ENCODE data around the gene CGB7. TPM values are rescaled to one million over a fixed set of nuclear protein-coding genes. Genes with fewer than 3 reads are reported as not detected.

Gene CGB7
- total RNA-seq: not detected

GRCh38 chr19:49057636-49058234, at the start of gene CGB7:
Gene CGB7, minus strand, starts transcription at chr19:49057749. Its CDS starts 2,374 bp downstream, at chr19:49055375.

GRCh38 chr19:49085020-49085867, 27.7 kb upstream of the CGB7 start, which contains the start of gene SNRNP70:
Gene SNRNP70, plus strand, starts transcription at chr19:49085451. Its CDS starts 964 bp downstream, at chr19:49086415.

GRCh38 chr19:49064768-49065611, 7.4 kb upstream of the CGB7 start, which contains the start of gene NTF4:
Gene NTF4, minus strand, starts transcription at chr19:49064818. Its CDS starts 2,821 bp downstream, at chr19:49061997.

GRCh38 chr19:49049011-49049410, 8.5 kb downstream of the CGB7 start, which contains the start of gene CGB8:
Gene CGB8, minus strand, starts transcription at chr19:49049111. Its CDS starts 372 bp downstream, at chr19:49048739.

GRCh38 chr19:49043548-49043947, 14.0 kb downstream of the CGB7 start, which contains the start of gene CGB5:
Gene CGB5, plus strand, starts transcription at chr19:49043848. Its CDS starts 362 bp downstream, at chr19:49044210.

GRCh38 chr19:49036815-49037214, 20.7 kb downstream of the CGB7 start, which contains the start of gene CGB1:
Gene CGB1, minus strand, starts transcription at chr19:49036895. Its CDS starts 184 bp downstream, at chr19:49036711.

GRCh38 chr19:49031642-49032301, 25.8 kb downstream of the CGB7 start, which contains the start of gene CGB2:
Gene CGB2, plus strand, starts transcription at chr19:49031890. Its CDS starts 206 bp downstream, at chr19:49032096.

GRCh38 chr19:49024233-49024632, 33.3 kb downstream of the CGB7 start, which contains the start of gene CGB3:
Gene CGB3, minus strand, starts transcription at chr19:49024333. Its CDS starts 362 bp downstream, at chr19:49023971.

GRCh38 chr19:49017041-49017665, 40.4 kb downstream of the CGB7 start, which contains the start of gene LHB:
Gene LHB, minus strand, starts transcription at chr19:49017091. Its CDS starts 10 bp downstream, at chr19:49017081.

Small RNAs within 50 kb of the gene (small RNA-seq; reads per million reads assigned to genes)
- not detected for gene MIR6798
- gene RN7SL708P: not detected

Other genes with a start within 250 kb of the CGB7 start
- 17.1 TPM for gene BCAT2, start 246.7 kb downstream of the CGB7 start, total RNA-seq
- 5.3 TPM for gene HSD17B14, start 221.3 kb downstream of the CGB7 start, total RNA-seq
- gene PLEKHA4, start 189.1 kb downstream of the CGB7 start, total RNA-seq: 2.3 TPM
- 21.5 TPM for gene PPP1R15A, start 185.3 kb downstream of the CGB7 start, total RNA-seq
- gene TULP2, start 159.0 kb downstream of the CGB7 start, total RNA-seq: 0.46 TPM
- 69.9 TPM for gene NUCB1, start 157.4 kb downstream of the CGB7 start, total RNA-seq
- 2.3 TPM for gene DHDH, start 124.0 kb downstream of the CGB7 start, total RNA-seq
- 15.7 TPM for gene BAX, start 102.9 kb downstream of the CGB7 start, total RNA-seq
- 812 TPM for gene FTL, start 92.4 kb downstream of the CGB7 start, total RNA-seq
- gene GYS1, start 64.4 kb downstream of the CGB7 start, total RNA-seq: 18.9 TPM
- gene RUVBL2, start 63.9 kb downstream of the CGB7 start, total RNA-seq: 113 TPM
- not detected for gene LHB, start 40.7 kb downstream of the CGB7 start, total RNA-seq
- not detected for gene CGB3, start 33.4 kb downstream of the CGB7 start, total RNA-seq
- gene CGB2, start 25.9 kb downstream of the CGB7 start, total RNA-seq: not detected
- not detected for gene CGB1, start 20.9 kb downstream of the CGB7 start, total RNA-seq
- gene CGB5, start 13.9 kb downstream of the CGB7 start, total RNA-seq: not detected
- not detected for gene CGB8, start 8.6 kb downstream of the CGB7 start, total RNA-seq
- not detected for gene NTF4, start 7.1 kb upstream of the CGB7 start, total RNA-seq
- not detected for gene KCNA7, start 14.9 kb upstream of the CGB7 start, total RNA-seq
- gene SNRNP70, start 27.7 kb upstream of the CGB7 start, total RNA-seq: 125 TPM
- 40.1 TPM for gene LIN7B, start 56.6 kb upstream of the CGB7 start, total RNA-seq
- 3.2 TPM for gene C19orf73, start 61.4 kb upstream of the CGB7 start, total RNA-seq
- gene PPFIA3, start 61.8 kb upstream of the CGB7 start, total RNA-seq: 59.1 TPM
- gene HRC, start 97.6 kb upstream of the CGB7 start, total RNA-seq: 1.4 TPM
- gene TRPM4, start 100.0 kb upstream of the CGB7 start, total RNA-seq: 7.2 TPM